ENCODE data around the gene GMEB1.

DNA sequence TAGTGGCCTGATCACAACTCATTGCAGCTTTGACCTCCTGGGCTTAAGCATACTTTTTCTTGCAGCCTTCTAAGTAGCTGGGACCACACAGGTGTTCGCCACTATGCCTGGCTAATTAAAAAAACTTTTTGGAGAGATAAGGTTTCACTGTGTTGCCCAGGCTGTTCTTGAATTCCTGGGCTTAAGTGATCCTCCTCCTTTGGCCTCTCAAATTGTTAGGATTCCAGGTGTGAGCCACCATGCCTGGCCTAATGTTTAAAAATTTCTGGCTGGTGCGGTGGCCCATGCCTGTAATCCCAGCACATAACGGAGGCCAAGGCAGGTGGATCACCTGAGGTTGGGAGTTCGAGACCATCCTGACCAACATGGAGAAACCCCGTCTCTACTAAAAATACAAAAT lies 92.6 kb downstream of the GMEB1 start:
- TF ChIP-seq, protein P1, sequence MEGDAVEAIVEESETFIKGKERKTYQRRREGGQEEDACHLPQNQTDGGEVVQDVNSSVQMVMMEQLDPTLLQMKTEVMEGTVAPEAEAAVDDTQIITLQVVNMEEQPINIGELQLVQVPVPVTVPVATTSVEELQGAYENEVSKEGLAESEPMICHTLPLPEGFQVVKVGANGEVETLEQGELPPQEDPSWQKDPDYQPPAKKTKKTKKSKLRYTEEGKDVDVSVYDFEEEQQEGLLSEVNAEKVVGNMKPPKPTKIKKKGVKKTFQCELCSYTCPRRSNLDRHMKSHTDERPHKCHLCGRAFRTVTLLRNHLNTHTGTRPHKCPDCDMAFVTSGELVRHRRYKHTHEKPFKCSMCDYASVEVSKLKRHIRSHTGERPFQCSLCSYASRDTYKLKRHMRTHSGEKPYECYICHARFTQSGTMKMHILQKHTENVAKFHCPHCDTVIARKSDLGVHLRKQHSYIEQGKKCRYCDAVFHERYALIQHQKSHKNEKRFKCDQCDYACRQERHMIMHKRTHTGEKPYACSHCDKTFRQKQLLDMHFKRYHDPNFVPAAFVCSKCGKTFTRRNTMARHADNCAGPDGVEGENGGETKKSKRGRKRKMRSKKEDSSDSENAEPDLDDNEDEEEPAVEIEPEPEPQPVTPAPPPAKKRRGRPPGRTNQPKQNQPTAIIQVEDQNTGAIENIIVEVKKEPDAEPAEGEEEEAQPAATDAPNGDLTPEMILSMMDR (IDR thresholded peaks at IDR 0.05; ENCODE audit: insufficient read depth, low read length, poor library complexity, severe bottlenecking), result no peak
- TF ChIP-seq EZH2phosphoT487 (conservative IDR thresholded peaks at IDR 0.05; ENCODE audit: low read length), result no peak

Data from SU-DHL-6 (cell line).